COR-L47 (cell line): ENCODE results near the gene KIF3C.

Experiments
- DNase-seq: peaks from one replicate; lab custom pipeline; 2025; lab: John Stamatoyannopoulos, UW

KIF3C gene

DNA sequence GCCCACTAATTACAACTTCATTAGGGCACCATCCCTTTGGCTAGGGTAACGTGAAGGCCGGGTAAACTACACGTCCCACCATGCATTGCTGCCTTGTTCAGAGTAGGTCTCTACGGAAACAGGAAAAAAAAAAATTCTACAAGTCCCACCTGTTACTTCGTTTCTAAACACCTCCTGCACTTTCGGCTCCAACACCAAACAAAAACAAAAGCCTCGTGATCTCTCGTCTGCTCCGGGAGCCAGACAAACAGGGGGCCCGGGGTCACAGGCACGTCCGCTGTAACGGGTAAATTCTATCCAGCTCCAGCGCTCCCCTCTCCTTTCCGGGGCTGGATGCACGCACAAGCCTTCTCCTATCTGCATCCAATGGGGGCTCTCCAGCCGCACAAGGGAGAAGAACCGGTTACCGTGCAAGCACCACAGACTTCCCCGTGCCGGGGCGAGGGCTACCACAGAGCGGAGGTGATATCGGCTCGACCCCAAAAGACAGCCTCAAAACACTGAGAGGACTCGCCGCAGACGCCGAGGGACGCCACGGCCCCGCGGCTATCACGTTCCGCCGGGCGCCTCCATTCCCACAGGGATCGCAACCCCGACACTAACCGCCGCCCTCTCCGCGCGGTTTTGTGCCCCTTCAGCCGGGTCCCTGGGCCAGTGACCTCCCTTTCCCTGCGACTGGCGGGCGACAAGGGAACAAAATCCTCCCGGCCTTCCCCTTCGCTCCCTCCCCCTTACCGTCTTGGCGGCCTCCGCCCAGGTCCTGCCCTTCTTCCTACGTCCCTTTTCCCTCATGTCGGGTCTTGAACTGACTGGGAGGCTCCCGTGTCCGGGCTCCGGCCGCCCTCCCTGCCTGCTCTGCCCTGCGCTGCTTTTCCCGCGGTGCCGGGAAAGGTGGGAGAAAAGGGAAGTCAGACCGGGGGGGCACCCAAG lies 104.6 kb downstream of the KIF3C start:
- peak; percentile 37 for DNase-seq
